Measurements from ENCODE around the gene MSRB3.

MSRB3 gene

GRCh38 chr12:65434737-65435136 lies 156.3 kb downstream of the MSRB3 start:
- no peaks in the 10 kb centered on the region for H3K36me3 ChIP-seq (replicated peaks; ENCODE audit: low read depth, low read length)
- no peaks in the 10 kb centered on the region for H3K4me1 ChIP-seq (ENCODE audit: low read length)
- H3K4me2 ChIP-seq (ENCODE audit: low read length), result no peak overlapping the region
- no peaks in the 10 kb centered on the region for H3K79me2 ChIP-seq (ENCODE audit: low read length)
- no peak overlapping the region for H3K4me3 ChIP-seq (ENCODE audit: low read length)
- no peak overlapping the region for H3K27ac ChIP-seq (ENCODE audit: low read length)
- H2AFZ ChIP-seq (ENCODE audit: low read depth, low read length), result no peak overlapping the region
- TF ChIP-seq EZH2phosphoT487 (IDR thresholded peaks at IDR 0.05; ENCODE audit: low read depth) (no peak), CTCF (IDR thresholded peaks at IDR 0.05; ENCODE audit: low read depth, low read length) (no peak)
- no peaks in the 10 kb centered on the region for H3K9me3 ChIP-seq (ENCODE audit: insufficient read depth, low read length)
- H3K27me3 ChIP-seq (ENCODE audit: low read depth, low read length), result peaks cover 9% of the 10 kb centered on the region; the same call in 1 of the 2 replicates
- no peak overlapping the region for H3K9ac ChIP-seq (ENCODE audit: low read length)
- H4K20me1 ChIP-seq (ENCODE audit: insufficient read depth, low read length), result no peaks in the 10 kb centered on the region

DNA sequence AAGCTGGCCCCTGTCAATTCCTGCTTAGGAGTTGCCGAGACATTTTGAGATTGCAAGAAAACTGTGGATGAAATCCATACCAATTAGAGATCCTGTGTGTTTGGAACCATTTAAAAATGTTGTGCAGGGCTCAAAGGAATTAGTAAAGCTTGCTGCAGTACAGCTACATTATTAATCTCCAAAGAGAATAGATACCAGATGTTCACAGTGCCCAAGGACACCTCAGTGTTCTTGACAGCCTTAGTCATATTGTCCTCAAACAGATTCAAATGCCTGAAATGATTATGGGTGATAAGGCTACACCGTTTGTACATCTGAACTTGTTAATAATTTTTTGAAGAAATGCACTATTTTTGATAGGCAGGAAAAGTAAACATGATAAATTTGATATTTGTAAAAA lies 164.6 kb downstream of the MSRB3 start:
- TF ChIP-seq EZH2phosphoT487 (IDR thresholded peaks at IDR 0.05; ENCODE audit: low read depth) (no peak), CTCF (IDR thresholded peaks at IDR 0.05; ENCODE audit: low read depth, low read length) (no peak)
- Histone ChIP-seq H3K36me3 (replicated peaks; ENCODE audit: low read depth, low read length) (no peaks in the 10 kb centered on the region), H3K4me2 (ENCODE audit: low read length) (no peak overlapping the region), H2AFZ (ENCODE audit: low read depth, low read length) (no peak overlapping the region), H3K9me3 (ENCODE audit: insufficient read depth, low read length) (no peaks in the 10 kb centered on the region), H3K79me2 (ENCODE audit: low read length) (no peaks in the 10 kb centered on the region), H4K20me1 (ENCODE audit: insufficient read depth, low read length) (no peaks in the 10 kb centered on the region), H3K4me1 (ENCODE audit: low read length) (no peaks in the 10 kb centered on the region), H3K27ac (ENCODE audit: low read length) (no peak overlapping the region), H3K4me3 (ENCODE audit: low read length) (no peak overlapping the region), H3K9ac (ENCODE audit: low read length) (no peak overlapping the region), H3K27me3 (ENCODE audit: low read depth, low read length) (peaks cover 17% of the 10 kb centered on the region; the same call in 1 of the 2 replicates)

DNA sequence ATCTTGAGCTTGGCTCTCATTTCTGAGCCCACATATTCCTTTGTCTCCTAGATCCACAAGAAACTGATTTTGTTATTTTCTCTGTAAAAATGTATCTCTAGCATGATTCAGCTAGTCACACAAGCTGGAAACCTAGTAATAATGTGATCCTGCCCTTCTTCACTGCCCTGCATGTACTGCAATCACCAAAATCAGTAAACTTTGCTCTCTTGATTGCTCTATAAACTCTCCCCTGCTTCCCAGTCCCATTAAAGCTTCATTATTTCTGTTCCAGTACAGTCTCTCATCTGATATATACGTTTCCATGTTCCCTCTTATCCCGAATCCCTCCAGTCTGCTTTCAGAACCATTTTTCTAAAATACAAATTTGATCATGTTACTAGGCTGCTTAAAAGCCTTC lies 166.5 kb downstream of the MSRB3 start:
- Histone ChIP-seq H4K20me1 (ENCODE audit: insufficient read depth, low read length) (no peaks in the 10 kb centered on the region), H3K36me3 (replicated peaks; ENCODE audit: low read depth, low read length) (no peaks in the 10 kb centered on the region), H3K4me1 (ENCODE audit: low read length) (no peaks in the 10 kb centered on the region), H3K9me3 (ENCODE audit: insufficient read depth, low read length) (no peaks in the 10 kb centered on the region), H3K27me3 (ENCODE audit: low read depth, low read length) (peaks cover 17% of the 10 kb centered on the region; the same call in 1 of the 2 replicates), H3K27ac (ENCODE audit: low read length) (no peak overlapping the region), H3K4me2 (ENCODE audit: low read length) (no peak overlapping the region), H3K9ac (ENCODE audit: low read length) (no peak overlapping the region), H2AFZ (ENCODE audit: low read depth, low read length) (no peak overlapping the region), H3K4me3 (ENCODE audit: low read length) (no peak overlapping the region), H3K79me2 (ENCODE audit: low read length) (no peaks in the 10 kb centered on the region)
- no peak for TF ChIP-seq EZH2phosphoT487 (IDR thresholded peaks at IDR 0.05; ENCODE audit: low read depth)
- TF ChIP-seq CTCF (IDR thresholded peaks at IDR 0.05; ENCODE audit: low read depth, low read length), result no peak

DNA sequence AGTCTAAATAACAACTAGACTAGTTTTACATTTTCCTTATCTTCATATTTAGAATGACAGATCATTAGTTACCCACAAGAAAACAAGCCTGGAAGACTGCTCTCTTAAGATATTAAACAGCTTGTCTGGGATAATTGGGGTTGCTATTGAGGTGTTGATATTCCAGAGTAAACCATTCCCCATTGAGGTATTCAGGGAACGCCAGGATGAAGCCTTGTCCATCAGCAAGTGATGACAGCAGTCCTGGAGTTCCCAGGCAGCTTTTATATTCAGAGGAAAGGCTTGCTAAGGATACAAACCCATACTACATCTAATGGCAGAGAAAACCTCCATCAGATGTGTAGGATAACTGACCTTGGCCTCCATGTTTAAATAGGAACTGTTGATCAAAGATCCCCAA lies 168.4 kb downstream of the MSRB3 start:
- H3K27me3 ChIP-seq (ENCODE audit: low read depth, low read length), result peaks cover 17% of the 10 kb centered on the region; the same call in 1 of the 2 replicates
- H3K79me2 ChIP-seq (ENCODE audit: low read length), result no peaks in the 10 kb centered on the region
- H3K4me1 ChIP-seq (ENCODE audit: low read length), result no peaks in the 10 kb centered on the region
- no peak overlapping the region for H3K4me2 ChIP-seq (ENCODE audit: low read length)
- H3K36me3 ChIP-seq (replicated peaks; ENCODE audit: low read depth, low read length), result no peaks in the 10 kb centered on the region
- no peak overlapping the region for H3K9ac ChIP-seq (ENCODE audit: low read length)
- H2AFZ ChIP-seq (ENCODE audit: low read depth, low read length), result no peak overlapping the region
- H3K9me3 ChIP-seq (ENCODE audit: insufficient read depth, low read length), result no peaks in the 10 kb centered on the region
- H3K4me3 ChIP-seq (ENCODE audit: low read length), result no peak overlapping the region
- no peaks in the 10 kb centered on the region for H4K20me1 ChIP-seq (ENCODE audit: insufficient read depth, low read length)
- TF ChIP-seq CTCF (IDR thresholded peaks at IDR 0.05; ENCODE audit: low read depth, low read length), result no peak
- TF ChIP-seq EZH2phosphoT487 (IDR thresholded peaks at IDR 0.05; ENCODE audit: low read depth), result no peak
- no peak overlapping the region for H3K27ac ChIP-seq (ENCODE audit: low read length)
